Omental fat pad (tissue), 4 donors: ENCODE measurements around the gene HEXIM2. TPM values are rescaled to one million over a fixed set of nuclear protein-coding genes. Genes with fewer than 3 reads are reported as not detected.
"Not testable (repeated sequence)": the region's sequence is repeated elsewhere in the genome, so short reads cannot be mapped to it uniquely, and the experiment has no call there.

Source experiments
- ATAC-seq: fragments of 150-250 bp; one replicate; pipeline ENCODE4 v1.9.1; 2016; ENCODE audit warnings: mild to moderate bottlenecking, moderate library complexity; ENCODE audit not compliant: low FRiP score
- DNase-seq: peaks from one replicate; pipeline ENCODE4 v3.0.0-alpha.2; 2019; ENCODE audit warnings: low spot score
- CTCF ChIP-seq, 3 donors: fragments of 450-650 bp; IDR thresholded peaks; one replicate each; pipeline ENCODE4 v1.5.1; 2016 to 2017; ENCODE audit warnings: antibody characterized with exemption in 3 of 3, mild to moderate bottlenecking in 3 of 3, moderate library complexity in 2 of 3
- total RNA-seq, 4 donors: library from RNA; depleted of rRNA; stranded (reverse); fragments of >200 nt; gene quantifications; one replicate each; pipeline ENCODE4 v1.1.0, GENCODE V29; 2016

Gene HEXIM2
- total RNA-seq, 4 donors from 2014 or later, result 1.4 to 9.3 (median 3.9) TPM

GRCh38 chr17:45190503-45191255, 29.0 kb downstream of the HEXIM2 start:
- DNase-seq, result no peak
- ATAC-seq, result no peak
- TF ChIP-seq CTCF (IDR thresholded peaks at IDR 0.05), result no peak

- DNase-seq (no peak), ATAC-seq (no peak)
- TF ChIP-seq CTCF (IDR thresholded peaks at IDR 0.05), result no peak
Observed at GRCh38 chr17:45195424-45195823, 33.7 kb downstream of the HEXIM2 start.

DNA sequence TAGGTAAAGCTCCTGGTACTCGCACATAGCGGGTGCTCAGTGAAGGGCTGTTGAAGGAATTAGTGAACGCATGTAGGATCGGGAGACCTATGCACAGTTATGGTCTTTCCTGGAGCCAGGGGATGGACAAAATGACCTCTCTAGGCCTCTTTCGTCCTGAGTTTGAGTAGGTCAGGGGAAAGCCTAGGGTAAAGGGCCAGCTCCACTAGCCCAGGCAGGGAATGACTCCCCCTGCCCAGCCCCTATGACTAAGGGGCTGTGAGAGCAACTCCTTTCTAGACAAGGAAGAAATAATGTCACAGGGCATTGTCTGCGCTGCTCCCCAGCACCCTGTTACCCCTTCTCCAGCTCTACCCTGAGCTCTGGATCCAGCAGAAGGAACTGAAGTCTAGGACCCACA, 35.4 kb downstream of the HEXIM2 start:
- TF ChIP-seq CTCF (IDR thresholded peaks at IDR 0.05), result no peak
- DNase-seq (no peak), ATAC-seq (peak; percentile 2)

GRCh38 chr17:45197555-45198334, 36.1 kb downstream of the HEXIM2 start:
- TF ChIP-seq CTCF (IDR thresholded peaks at IDR 0.05), result peak in 2 of 3 donors; percentile 90 to 96
- DNase-seq (peak; percentile 79), ATAC-seq (peak; percentile 99)

- DNase-seq (no peak), ATAC-seq (no peak)
- no peak for TF ChIP-seq CTCF (IDR thresholded peaks at IDR 0.05)
Observed at GRCh38 chr17:45200701-45201100, 39.0 kb downstream of the HEXIM2 start.

- TF ChIP-seq CTCF (IDR thresholded peaks at IDR 0.05), result no peak
- DNase-seq (no peak), ATAC-seq (no peak)
Observed at GRCh38 chr17:45201457-45201856, 39.8 kb downstream of the HEXIM2 start.

GRCh38 chr17:45201880-45202279, 40.2 kb downstream of the HEXIM2 start:
- not testable (repeated sequence) for ATAC-seq, DNase-seq
